Measurements from ENCODE around the gene CALHM5. TPM values are rescaled to one million over a fixed set of nuclear protein-coding genes. Genes with fewer than 3 reads are reported as not detected.

Gene CALHM5
- total and polyA plus RNA-seq, 9 of the 15 experiments (the other 6 are each of a cell fraction or from before 2014, with no cell fraction given), result under 0.01 to 0.05 (median 0.02) TPM; not detected in 2

GRCh38 chr6:116562019-116562403 lies 50.6 kb downstream of the CALHM5 start:
- whole genome bisulfite sequencing (ENCODE audit: insufficient coverage, low coverage, missing lambda C conversion rate), result 86% methylated on average over 3 of the region's 4 CpGs
- H3K79me2 ChIP-seq (ENCODE audit: control insufficient read depth, insufficient read depth, low read length), result no peaks in the 10 kb centered on the region
- in situ Hi-C loops (cut with MboI), result no loop called here
- TF ChIP-seq MGA (IDR thresholded peaks at IDR 0.05) (no peak), TSHZ1 (CRISPR knock-in tag; IDR thresholded peaks at IDR 0.05) (no peak), SMC3 (conservative IDR thresholded peaks at IDR 0.05; ENCODE audit: insufficient read depth, low read depth, low read length) (no peak), MYNN (IDR thresholded peaks at IDR 0.05) (no peak), MYNN (CRISPR knock-in tag; IDR thresholded peaks at IDR 0.05) (no peak), NR1H2 (CRISPR knock-in tag; IDR thresholded peaks at IDR 0.05) (no peak)

More at GRCh38 chr6:116562019-116562403, 50.6 kb downstream of the CALHM5 start:
- Histone ChIP-seq H3K9me3 (replicated peaks; ENCODE audit: control insufficient read depth, insufficient read depth, low read depth, low read length) (no peaks in the 10 kb centered on the region), H3K27ac (ENCODE audit: extremely low read depth, low read depth, low read length) (peak overlapping the region; percentile 65), H3K4me2 (ENCODE audit: insufficient read depth, low read length) (peak overlapping the region; percentile 65), H3K9ac (ENCODE audit: insufficient read depth in 1 of 2, low read depth in 2 of 2, low read length in 2 of 2) (peak overlapping the region in 1 of 2 experiments; percentile 53; a peak in 1 of 4 replicates), H3K4me1 (replicated peaks in 1 of 2; ENCODE audit: control insufficient read depth in 2 of 2, insufficient read depth in 2 of 2, low read length in 2 of 2) (peaks cover 15 to 17% of the 10 kb centered on the region in 2 experiments; a peak in 4 of 5 replicates), H3K36me3 (ENCODE audit: control insufficient read depth, insufficient read depth, low read length) (no peaks in the 10 kb centered on the region), H3K4me3 (no peak overlapping the region), H3K27me3 (ENCODE audit: control insufficient read depth in 2 of 2, insufficient read depth in 2 of 2, low read length in 2 of 2) (no peaks in the 10 kb centered on the region), H2AFZ (ENCODE audit: low read depth, low read length) (peak overlapping the region; percentile 98), H4K20me1 (replicated peaks; ENCODE audit: control insufficient read depth, insufficient read depth, low read length) (no peaks in the 10 kb centered on the region), H3K9me1 (ENCODE audit: control insufficient read depth, insufficient read depth, low read length) (no peaks in the 10 kb centered on the region)
- BruUV-seq (replicated peaks), result no TSS peak
- intact Hi-C loops (cut with micrococcal nuclease), result no loop called here
- DNase-seq (ENCODE audit: extremely low read depth in 1 of 4, low spot score in 3 of 4) (no peak), ATAC-seq (peak; percentile 4), FAIRE-seq (peak; percentile 57)
- CTCF ChIA-PET (ENCODE audit: low intra/inter-chr PET ratio), result interaction anchor here (0.8 to 1.8 kb wide), 6 partner anchors 26 to 446 kb away, joined by 3 to 7 read pairs (median 5); no protein-coding TSS in a partner anchor
- POLR2A ChIA-PET, result interaction anchor here (1.2 to 1.6 kb wide), 2 partner anchors 8 to 9 kb away, joined by 8 to 11 read pairs; partner anchors contain the start of genes CALHM4 and RWDD1
